HUES48 (cell line): ENCODE measurements around the gene SNCB.

Experiments
- H3K27ac ChIP-seq: one replicate; pipeline ENCODE4 v1.7.0; 2013; ENCODE audit warnings: low read depth, low read length, inconsistent platforms
- H3K27me3 ChIP-seq: 2 replicates; pipeline ENCODE4 v1.6.1; 2013; ENCODE audit warnings: mild to moderate bottlenecking, low read length; ENCODE audit not compliant: control insufficient read depth, insufficient read depth
- H3K36me3 ChIP-seq: 2 replicates; pipeline ENCODE4 v1.6.1; 2013; ENCODE audit warnings: low read length; ENCODE audit not compliant: control insufficient read depth, insufficient read depth
- H3K4me1 ChIP-seq: 2 replicates; pipeline ENCODE4 v1.6.1; 2013; ENCODE audit warnings: mild to moderate bottlenecking, low read length; ENCODE audit not compliant: control insufficient read depth, insufficient read depth
- H3K4me3 ChIP-seq: 2 replicates; pipeline ENCODE4 v1.5.1; 2013; ENCODE audit warnings: mild to moderate bottlenecking, low read depth, low read length
- H3K9ac ChIP-seq: 2 replicates; pipeline ENCODE4 v1.6.1; 2013; ENCODE audit warnings: mild to moderate bottlenecking, low read depth, low read length, moderate library complexity
- H3K9me3 ChIP-seq: 2 replicates; pipeline ENCODE4 v1.6.1; 2013; ENCODE audit warnings: low read length; ENCODE audit not compliant: control insufficient read depth, insufficient read depth

SNCB gene

GRCh38 chr5:176629853-176630680 lies at the start of gene SNCB, which contains the start of gene EIF4E1B:
TSS of gene SNCB (minus strand) at chr5:176630534. CDS start at chr5:176629654, 880 bp downstream.
TSS of gene EIF4E1B (plus strand) at chr5:176630675. CDS start at chr5:176642788, 12,113 bp downstream.
- H3K27ac ChIP-seq: no peak within 1 kb of the TSS
- H3K4me3 ChIP-seq: peak within 1 kb of the TSS; percentile 81
- H3K27me3 ChIP-seq: peaks cover 54% of the 10 kb centered on the region
- no peaks in the 10 kb centered on the region for H3K9me3 ChIP-seq
- peaks cover 18% of the 10 kb centered on the region; the same call in 1 of the 2 replicates for H3K4me1 ChIP-seq
- H3K36me3 ChIP-seq: no peaks in the 10 kb centered on the region
- H3K9ac ChIP-seq: no peak within 1 kb of the TSS

GRCh38 chr5:176679365-176680225 lies 49.3 kb upstream of the SNCB start:
- Histone ChIP-seq H3K4me3 (peak overlapping the region; percentile 46; the same call in 1 of the 2 replicates), H3K9me3 (no peaks in the 10 kb centered on the region), H3K4me1 (0 out of 2 replicates have a peak, but pooled peaks cover 3% of the 10 kb centered on the region), H3K36me3 (no peaks in the 10 kb centered on the region), H3K27ac (no peak overlapping the region), H3K9ac (no peak overlapping the region), H3K27me3 (peaks cover 31% of the 10 kb centered on the region)

DNA sequence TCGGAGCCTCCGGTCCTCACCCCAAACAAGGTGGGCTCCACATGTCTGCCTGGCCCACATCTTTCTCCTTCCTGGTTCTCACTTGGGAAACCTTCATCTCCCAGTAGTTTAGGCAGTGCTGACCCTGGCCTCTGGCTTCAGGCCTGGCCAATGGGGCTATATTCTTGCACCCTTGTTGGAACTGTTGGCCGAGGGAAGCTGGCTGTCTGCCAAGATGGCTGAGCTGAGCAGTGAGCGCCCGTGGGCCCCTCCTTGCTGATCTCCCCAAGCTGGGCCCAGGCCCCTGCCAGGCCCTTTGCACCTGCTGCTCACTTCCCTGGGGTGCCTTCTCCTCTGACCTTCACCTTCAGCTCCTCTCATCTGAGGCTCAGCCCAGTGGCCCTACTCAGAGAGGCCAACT lies 48.2 kb upstream of the SNCB start:
- Histone ChIP-seq H3K9me3 (no peaks in the 10 kb centered on the region), H3K4me3 (no peak overlapping the region), H3K9ac (no peak overlapping the region), H3K4me1 (0 out of 2 replicates have a peak, but pooled peaks cover 3% of the 10 kb centered on the region), H3K27ac (no peak overlapping the region), H3K36me3 (no peaks in the 10 kb centered on the region), H3K27me3 (peaks cover 31% of the 10 kb centered on the region)

DNA sequence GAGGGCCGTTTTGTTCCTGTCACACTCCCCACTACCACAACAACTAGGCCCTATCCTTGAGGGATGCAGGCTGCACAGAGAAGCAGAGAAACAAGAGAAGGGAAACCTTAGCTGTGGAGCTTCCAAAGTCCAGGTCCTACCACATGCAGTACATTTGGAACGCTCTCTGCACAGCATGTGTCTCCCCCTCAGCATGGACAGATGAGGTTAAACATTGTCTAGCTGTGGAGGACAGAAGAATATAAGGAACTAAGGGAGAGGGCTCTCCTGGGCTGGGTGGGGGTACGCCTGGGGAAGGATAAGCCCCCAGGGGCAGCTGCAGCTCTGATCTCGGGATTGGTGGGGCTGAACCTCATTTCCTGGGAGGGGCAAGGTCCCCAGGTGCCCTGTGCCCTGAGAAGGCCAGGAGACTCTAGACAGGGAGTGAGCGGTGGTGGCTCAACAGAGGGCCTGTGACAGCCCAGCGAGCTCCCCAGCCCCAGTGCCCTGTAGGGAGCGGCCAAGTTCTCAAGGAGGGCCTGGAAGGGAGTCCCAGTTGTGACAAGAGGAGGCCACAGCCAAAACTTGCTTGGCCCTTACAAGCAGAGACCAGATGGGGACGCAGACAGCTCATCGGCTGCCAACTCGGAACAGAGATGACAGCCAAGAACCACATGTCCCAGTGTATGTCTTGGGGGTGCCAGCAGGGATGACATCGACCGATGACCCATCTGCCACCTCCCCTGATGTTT lies 47.0 kb upstream of the SNCB start:
- Histone ChIP-seq H3K27ac (no peak overlapping the region), H3K9ac (no peak overlapping the region)

GRCh38 chr5:176676361-176676824 lies 46.1 kb upstream of the SNCB start:
- H3K9me3 ChIP-seq: no peaks in the 10 kb centered on the region
- peaks cover 13% of the 10 kb centered on the region; the same call in 1 of the 2 replicates for H3K4me1 ChIP-seq
- H3K27ac ChIP-seq: no peak overlapping the region
- H3K9ac ChIP-seq: no peak overlapping the region
- H3K36me3 ChIP-seq: no peaks in the 10 kb centered on the region
- H3K27me3 ChIP-seq: peaks cover 28% of the 10 kb centered on the region
- no peak overlapping the region for H3K4me3 ChIP-seq

More for the DNA sequence above, 47.0 kb upstream of the SNCB start:
- Histone ChIP-seq H3K9me3 (no peaks in the 10 kb centered on the region), H3K27me3 (peaks cover 28% of the 10 kb centered on the region), H3K4me1 (peaks cover 5% of the 10 kb centered on the region; the same call in 1 of the 2 replicates), H3K36me3 (no peaks in the 10 kb centered on the region), H3K4me3 (no peak overlapping the region)

GRCh38 chr5:176675676-176676360 lies 45.5 kb upstream of the SNCB start:
- Histone ChIP-seq H3K27me3 (peaks cover 26% of the 10 kb centered on the region), H3K4me3 (no peak overlapping the region), H3K36me3 (no peaks in the 10 kb centered on the region), H3K4me1 (peaks cover 14% of the 10 kb centered on the region; the same call in 1 of the 2 replicates), H3K9ac (no peak overlapping the region), H3K27ac (no peak overlapping the region), H3K9me3 (no peaks in the 10 kb centered on the region)

- no peak overlapping the region for H3K9ac ChIP-seq
- H3K4me3 ChIP-seq: no peak overlapping the region
- H3K4me1 ChIP-seq: peaks cover 14% of the 10 kb centered on the region; the same call in 1 of the 2 replicates
- H3K27ac ChIP-seq: no peak overlapping the region
- H3K9me3 ChIP-seq: no peaks in the 10 kb centered on the region
- H3K27me3 ChIP-seq: peaks cover 15% of the 10 kb centered on the region
- H3K36me3 ChIP-seq: no peaks in the 10 kb centered on the region
These were observed 44.5 kb upstream of the SNCB start for GRCh38 chr5:176674799-176675198.

DNA sequence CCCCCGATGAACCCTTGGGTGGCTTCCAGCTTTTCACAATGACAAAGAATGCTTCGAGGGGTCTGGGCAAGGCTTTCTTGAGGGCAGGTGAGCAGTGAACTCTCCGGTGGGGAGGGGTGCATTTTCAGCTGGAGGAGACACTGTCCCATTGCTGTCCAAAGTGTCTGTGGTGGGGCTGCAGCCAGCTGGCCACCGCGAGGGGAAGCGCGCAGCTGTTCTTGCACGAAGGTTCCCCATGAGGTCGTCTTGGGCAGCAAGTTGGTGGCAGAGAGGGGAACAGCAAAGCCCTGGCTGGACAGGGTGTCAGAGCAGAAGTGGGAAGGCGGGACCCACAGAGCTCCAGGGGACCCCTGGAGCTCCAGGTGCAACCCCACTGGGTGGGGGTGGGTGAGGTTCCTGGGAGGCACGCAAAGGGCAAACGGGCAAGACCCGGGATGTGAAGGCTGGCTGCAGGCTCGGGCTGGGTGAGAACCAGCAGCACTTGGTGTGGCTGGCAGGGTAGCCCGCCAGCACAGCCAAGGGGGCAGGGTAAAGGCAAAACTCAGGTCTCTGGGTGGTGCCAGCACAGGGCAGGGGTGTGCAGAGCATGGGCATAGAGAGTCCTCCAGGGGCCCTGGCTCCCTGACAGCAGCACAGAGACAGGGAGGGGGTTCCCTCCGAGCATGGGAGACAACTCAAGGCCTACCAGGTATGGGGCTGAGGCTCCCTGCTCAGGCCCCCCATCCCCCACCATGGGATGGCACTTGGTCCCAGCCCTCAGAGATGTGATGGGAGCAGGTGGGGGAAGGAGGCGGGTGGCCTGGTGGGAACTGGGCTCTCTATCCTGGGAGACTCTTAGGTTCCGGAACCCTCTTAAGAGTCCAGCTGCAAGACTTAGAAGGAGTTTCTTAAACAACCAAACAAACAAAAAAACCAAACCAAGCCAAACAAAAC lies 43.6 kb upstream of the SNCB start:
- H3K27ac ChIP-seq: no peak overlapping the region
- no peak overlapping the region for H3K9ac ChIP-seq
- H3K36me3 ChIP-seq: no peaks in the 10 kb centered on the region
- no peak overlapping the region for H3K4me3 ChIP-seq
- peaks cover 14% of the 10 kb centered on the region; the same call in 1 of the 2 replicates for H3K4me1 ChIP-seq
- no peaks in the 10 kb centered on the region for H3K9me3 ChIP-seq
- H3K27me3 ChIP-seq: peaks cover 7% of the 10 kb centered on the region

- no peaks in the 10 kb centered on the region for H3K9me3 ChIP-seq
- no peak overlapping the region for H3K4me3 ChIP-seq
- no peak overlapping the region for H3K9ac ChIP-seq
- no peak overlapping the region for H3K27ac ChIP-seq
- peaks cover 14% of the 10 kb centered on the region; the same call in 1 of the 2 replicates for H3K4me1 ChIP-seq
- H3K27me3 ChIP-seq: no peaks in the 10 kb centered on the region
- H3K36me3 ChIP-seq: no peaks in the 10 kb centered on the region
These were observed 41.8 kb upstream of the SNCB start for GRCh38 chr5:176671890-176672747.
